Measurements from ENCODE around the gene OR5K3.

The OR5K3 gene

DNA sequence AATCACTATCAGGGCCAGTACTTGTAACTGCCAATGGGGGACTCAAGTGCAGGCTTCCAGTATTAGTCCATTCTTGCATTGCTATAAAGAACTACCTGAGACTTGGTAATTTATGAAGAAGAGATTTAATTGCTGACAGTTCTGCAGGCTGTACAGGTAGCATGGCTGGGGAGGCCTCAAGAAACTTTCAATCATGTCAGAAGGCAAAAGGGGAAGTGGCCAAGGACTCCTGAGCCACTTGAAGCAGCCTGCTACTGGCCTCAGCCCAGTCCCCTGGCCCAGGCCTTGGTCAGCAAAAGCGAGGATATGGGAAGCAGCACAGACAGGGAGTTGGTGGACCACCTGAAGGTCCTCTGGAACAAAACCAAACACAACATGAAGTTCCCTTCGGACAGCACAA lies 43.3 kb downstream of the OR5K3 start:
- no peak for DNase-seq (ENCODE audit: low read depth in 3 of 3)

DNA sequence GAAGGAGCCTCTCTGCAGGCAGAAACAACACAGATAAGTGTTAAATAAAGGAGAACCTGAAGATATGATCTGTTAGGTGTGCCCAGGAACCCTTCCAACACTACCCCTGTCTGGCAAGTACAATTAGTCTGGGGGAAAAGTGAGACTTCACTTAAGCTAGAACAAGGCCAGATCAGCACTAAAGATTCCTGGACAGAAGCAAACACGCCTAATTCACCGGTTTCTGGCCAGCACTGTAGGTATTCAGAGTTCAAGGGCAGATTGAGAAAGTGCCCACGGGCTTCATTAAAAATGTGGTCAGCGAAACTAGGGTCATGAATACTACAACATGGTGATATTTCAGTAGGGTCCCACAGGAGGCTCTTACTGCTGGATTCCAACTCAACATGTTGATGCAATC lies 43.9 kb downstream of the OR5K3 start:
- no peak for DNase-seq (ENCODE audit: low read depth in 3 of 3)

DNA sequence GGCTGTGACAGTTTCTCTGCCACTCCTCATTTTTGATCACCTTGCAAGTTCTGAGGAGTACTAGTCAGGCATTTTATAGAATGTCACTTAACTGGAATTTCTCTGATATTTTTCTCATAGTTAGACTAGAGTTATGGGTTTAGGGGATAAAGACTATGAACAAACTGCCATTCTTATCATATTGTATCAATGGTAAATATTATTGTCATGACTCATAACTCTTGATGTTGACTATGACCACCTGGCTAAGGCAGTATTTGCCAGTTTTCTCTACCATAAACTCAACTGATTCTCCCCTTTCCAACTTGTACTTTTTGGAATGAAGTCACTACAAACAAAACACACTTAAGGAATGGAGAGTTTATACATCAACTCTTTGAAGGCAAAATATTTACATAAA lies 49.8 kb downstream of the OR5K3 start:
- DNase-seq (ENCODE audit: low read depth in 3 of 3), result no peak

All from stimulated activated CD4-positive, alpha-beta T cell treated with anti-CD3 and anti-CD28 coated beads, TNF-alpha, amount 100 ng/mL, for 4 hours (primary cell).